ENCODE data around the gene PTGDR.

Gene PTGDR

DNA sequence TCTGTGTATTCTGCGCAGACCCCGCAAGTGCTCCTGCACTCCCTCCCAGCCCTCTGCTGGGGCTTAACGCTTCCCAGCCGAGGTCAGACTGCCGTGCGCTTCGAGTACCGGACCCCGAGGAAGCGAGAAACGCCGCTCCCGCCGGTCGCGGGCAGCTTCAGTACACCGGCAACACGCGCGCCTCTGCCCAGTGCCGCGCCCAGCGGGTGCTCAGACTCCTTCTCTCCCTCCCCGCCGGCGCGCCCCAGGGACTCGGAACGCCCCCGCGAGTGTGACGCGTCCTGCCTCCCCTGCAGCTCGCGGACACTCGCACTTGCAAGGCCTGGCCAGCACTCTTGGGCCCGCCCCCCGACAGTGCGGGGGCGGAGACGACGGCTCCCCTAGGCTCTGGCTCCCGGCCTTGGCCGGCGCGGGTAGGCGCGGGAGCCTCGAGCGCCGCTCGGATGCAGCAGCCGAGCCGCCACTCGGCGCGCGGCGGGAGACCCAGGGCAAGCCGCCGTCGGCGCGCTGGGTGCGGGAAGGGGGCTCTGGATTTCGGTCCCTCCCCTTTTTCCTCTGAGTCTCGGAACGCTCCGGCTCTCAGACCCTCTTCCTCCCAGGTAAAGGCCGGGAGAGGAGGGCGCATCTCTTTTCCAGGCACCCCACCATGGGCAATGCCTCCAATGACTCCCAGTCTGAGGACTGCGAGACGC is 46.6 kb downstream of the PTGDR start, which contains the start of gene PTGER2:
Gene PTGER2 (plus strand): TSS at position 410 of the 692 bp plus-strand sequence. CDS start 237 bp downstream, at position 647.
- peak; percentile 66 for DNase-seq

GRCh38 chr14:52314595-52315354 is 47.3 kb downstream of the PTGDR start:
- DNase-seq, result peak; percentile 39

DNA sequence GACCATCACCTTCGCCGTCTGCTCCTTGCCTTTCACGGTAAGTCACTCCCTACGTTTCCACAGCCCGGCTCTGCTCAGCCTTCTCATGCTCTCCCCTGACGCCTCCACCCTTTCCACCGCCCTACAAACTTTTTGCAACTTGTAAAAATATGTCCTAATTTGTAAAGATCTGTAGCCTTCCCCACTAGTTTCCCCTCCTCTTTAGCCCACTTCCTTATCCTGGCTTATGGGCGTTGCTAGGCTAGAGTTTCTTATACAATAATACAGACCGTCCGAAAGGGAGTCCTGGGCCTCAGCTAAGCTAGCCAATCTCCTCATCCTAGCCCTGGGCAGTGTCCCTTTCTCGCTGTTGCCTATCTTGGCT is 47.8 kb downstream of the PTGDR start:
- no peak for DNase-seq

GRCh38 chr14:52318062-52318461 is 50.6 kb downstream of the PTGDR start:
- DNase-seq, result no peak

- peak; percentile 43 for DNase-seq
These were observed 51.5 kb downstream of the PTGDR start for GRCh38 chr14:52318826-52319645.

- no peak for DNase-seq
These were observed 52.4 kb downstream of the PTGDR start for GRCh38 chr14:52319919-52320318.

DNA sequence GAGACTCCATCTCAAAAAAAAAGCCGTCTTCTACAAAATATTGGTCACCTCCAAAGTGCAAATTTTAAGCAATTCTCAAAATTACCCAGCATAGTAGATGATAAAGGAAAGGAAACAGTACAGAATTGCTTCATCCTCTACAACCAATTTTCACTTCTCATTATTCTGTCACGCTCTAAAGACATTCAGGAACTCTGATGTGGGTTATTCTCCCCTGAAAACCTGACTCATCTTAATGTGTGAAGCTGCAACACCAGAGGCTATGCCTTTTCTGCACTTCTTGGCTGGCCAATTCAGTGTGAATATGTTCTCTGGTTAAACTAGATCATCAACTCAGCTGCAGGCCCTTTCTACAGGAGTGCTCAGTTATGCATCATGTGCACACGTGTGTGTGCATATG is 57.6 kb downstream of the PTGDR start:
- DNase-seq, result peak; percentile 86

DNA sequence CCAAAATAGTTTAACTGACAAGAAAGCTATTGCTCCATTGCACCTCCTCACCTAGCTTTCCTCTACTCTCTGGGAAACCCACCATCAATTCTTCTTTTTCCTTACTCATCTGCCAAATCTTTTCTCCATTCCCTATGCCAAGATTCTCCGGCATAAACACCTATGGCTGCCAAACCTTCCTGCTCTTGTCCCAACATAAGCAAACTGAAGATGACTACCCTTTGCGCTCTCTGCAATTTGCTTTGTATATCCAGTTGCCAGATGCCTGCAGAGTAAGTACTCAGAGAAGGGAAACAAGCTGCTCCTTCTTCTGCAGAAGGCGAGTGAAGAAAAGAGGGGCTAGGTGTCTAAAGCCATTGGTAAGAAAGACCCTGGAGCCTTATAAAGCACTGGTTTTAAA is 58.1 kb downstream of the PTGDR start:
- no peak for DNase-seq
